ENCODE results near the gene PARN.
"Not testable (repeated sequence)": the region's sequence is repeated elsewhere in the genome, so short reads cannot be mapped to it uniquely, and the experiment has no call there.

PARN gene

GRCh38 chr16:14608604-14609003, 21.5 kb downstream of the PARN start:
- peaks cover 12% of the 10 kb centered on the region; the same call in 1 of the 2 replicates for H3K36me3 ChIP-seq (ENCODE audit: control insufficient read depth, insufficient read depth, low read length)
- no CpG with 5 or more reads among the region's 6 CpGs for WGBS (ENCODE audit: insufficient coverage, insufficient read length)

GRCh38 chr16:14608111-14608566, 21.9 kb downstream of the PARN start:
- no CpG with 5 or more reads among the region's 4 CpGs for WGBS (ENCODE audit: insufficient coverage, insufficient read length)
- Histone ChIP-seq H3K27ac (ENCODE audit: low read length) (no peak overlapping the region), H3K4me3 (ENCODE audit: low read length) (no peak overlapping the region), H3K36me3 (ENCODE audit: control insufficient read depth, insufficient read depth, low read length) (peaks cover 16% of the 10 kb centered on the region; the same call in 1 of the 2 replicates), H3K27me3 (ENCODE audit: control insufficient read depth, insufficient read depth, low read length) (no peaks in the 10 kb centered on the region), H3K4me1 (ENCODE audit: control insufficient read depth, insufficient read depth, low read length) (no peaks in the 10 kb centered on the region), H3K9me3 (ENCODE audit: control insufficient read depth, insufficient read depth, low read length) (no peaks in the 10 kb centered on the region)
- DNase-seq (ENCODE audit: low read depth, low spot score): no peak

More at GRCh38 chr16:14608604-14609003, 21.5 kb downstream of the PARN start:
- no peak overlapping the region for H3K4me3 ChIP-seq (ENCODE audit: low read length)
- no peaks in the 10 kb centered on the region for H3K9me3 ChIP-seq (ENCODE audit: control insufficient read depth, insufficient read depth, low read length)
- no peak for DNase-seq (ENCODE audit: low read depth, low spot score)
- no peaks in the 10 kb centered on the region for H3K4me1 ChIP-seq (ENCODE audit: control insufficient read depth, insufficient read depth, low read length)
- H3K27me3 ChIP-seq (ENCODE audit: control insufficient read depth, insufficient read depth, low read length): no peaks in the 10 kb centered on the region
- no peak overlapping the region for H3K27ac ChIP-seq (ENCODE audit: low read length)

- Histone ChIP-seq H3K36me3 (ENCODE audit: control insufficient read depth, insufficient read depth, low read length) (peaks cover 18% of the 10 kb centered on the region; the same call in 1 of the 2 replicates), H3K27ac (ENCODE audit: low read length) (no peak overlapping the region), H3K9me3 (ENCODE audit: control insufficient read depth, insufficient read depth, low read length) (no peaks in the 10 kb centered on the region), H3K4me3 (ENCODE audit: low read length) (no peak overlapping the region), H3K4me1 (ENCODE audit: control insufficient read depth, insufficient read depth, low read length) (no peaks in the 10 kb centered on the region), H3K27me3 (ENCODE audit: control insufficient read depth, insufficient read depth, low read length) (no peaks in the 10 kb centered on the region)
- DNase-seq (ENCODE audit: low read depth, low spot score): no peak
- no CpG with 5 or more reads among the region's 6 CpGs for WGBS (ENCODE audit: insufficient coverage, insufficient read length)
These were observed 24.0 kb downstream of the PARN start for GRCh38 chr16:14606102-14606501.

- no peaks in the 10 kb centered on the region for H3K4me1 ChIP-seq (ENCODE audit: control insufficient read depth, insufficient read depth, low read length)
- H3K27ac ChIP-seq (ENCODE audit: low read length): no peak overlapping the region
- no peak for DNase-seq (ENCODE audit: low read depth, low spot score)
- H3K36me3 ChIP-seq (ENCODE audit: control insufficient read depth, insufficient read depth, low read length): peaks cover 21% of the 10 kb centered on the region; the same call in 1 of the 2 replicates
- no CpG with 5 or more reads among the region's 6 CpGs for WGBS (ENCODE audit: insufficient coverage, insufficient read length)
- no peaks in the 10 kb centered on the region for H3K27me3 ChIP-seq (ENCODE audit: control insufficient read depth, insufficient read depth, low read length)
- H3K9me3 ChIP-seq (ENCODE audit: control insufficient read depth, insufficient read depth, low read length): no peaks in the 10 kb centered on the region
- no peak overlapping the region for H3K4me3 ChIP-seq (ENCODE audit: low read length)
These were observed 27.6 kb downstream of the PARN start for GRCh38 chr16:14602443-14602963.

GRCh38 chr16:14600164-14600563, 29.9 kb downstream of the PARN start:
- H3K27me3 ChIP-seq (ENCODE audit: control insufficient read depth, insufficient read depth, low read length): no peaks in the 10 kb centered on the region
- 100% methylated on average over 1 of the region's 2 CpGs for WGBS (ENCODE audit: insufficient coverage, insufficient read length)
- no peak for DNase-seq (ENCODE audit: low read depth, low spot score)
- H3K27ac ChIP-seq (ENCODE audit: low read length): no peak overlapping the region
- H3K4me1 ChIP-seq (ENCODE audit: control insufficient read depth, insufficient read depth, low read length): no peaks in the 10 kb centered on the region
- H3K9me3 ChIP-seq (ENCODE audit: control insufficient read depth, insufficient read depth, low read length): no peaks in the 10 kb centered on the region
- no peak overlapping the region for H3K4me3 ChIP-seq (ENCODE audit: low read length)
- H3K36me3 ChIP-seq (ENCODE audit: control insufficient read depth, insufficient read depth, low read length): peaks cover 17% of the 10 kb centered on the region; the same call in 1 of the 2 replicates

GRCh38 chr16:14586637-14587305, 43.3 kb downstream of the PARN start:
- H3K36me3 ChIP-seq (ENCODE audit: control insufficient read depth, insufficient read depth, low read length): peaks cover 9% of the 10 kb centered on the region; the same call in 1 of the 2 replicates
- no peaks in the 10 kb centered on the region for H3K9me3 ChIP-seq (ENCODE audit: control insufficient read depth, insufficient read depth, low read length)
- no peak overlapping the region for H3K27ac ChIP-seq (ENCODE audit: low read length)
- no peak for DNase-seq (ENCODE audit: low read depth, low spot score)
- WGBS (ENCODE audit: insufficient coverage, insufficient read length): no CpG with 5 or more reads among the region's 3 CpGs
- H3K4me1 ChIP-seq (ENCODE audit: control insufficient read depth, insufficient read depth, low read length): no peaks in the 10 kb centered on the region
- no peak overlapping the region for H3K4me3 ChIP-seq (ENCODE audit: low read length)
- no peaks in the 10 kb centered on the region for H3K27me3 ChIP-seq (ENCODE audit: control insufficient read depth, insufficient read depth, low read length)

- Histone ChIP-seq H3K4me3 (ENCODE audit: low read length) (no peak overlapping the region), H3K27ac (ENCODE audit: low read length) (no peak overlapping the region), H3K9me3 (ENCODE audit: control insufficient read depth, insufficient read depth, low read length) (no peaks in the 10 kb centered on the region), H3K36me3 (ENCODE audit: control insufficient read depth, insufficient read depth, low read length) (peaks cover 8% of the 10 kb centered on the region; the same call in 1 of the 2 replicates), H3K4me1 (ENCODE audit: control insufficient read depth, insufficient read depth, low read length) (no peaks in the 10 kb centered on the region), H3K27me3 (ENCODE audit: control insufficient read depth, insufficient read depth, low read length) (no peaks in the 10 kb centered on the region)
- no peak for DNase-seq (ENCODE audit: low read depth, low spot score)
- no CpG with 5 or more reads among the region's 3 CpGs for WGBS (ENCODE audit: insufficient coverage, insufficient read length)
These were observed 44.8 kb downstream of the PARN start for GRCh38 chr16:14585287-14585686.

- DNase-seq (ENCODE audit: low read depth, low spot score); H3K9me3 ChIP-seq (ENCODE audit: control insufficient read depth, insufficient read depth, low read length); H3K27ac ChIP-seq (ENCODE audit: low read length); H3K27me3 ChIP-seq (ENCODE audit: control insufficient read depth, insufficient read depth, low read length); H3K4me1 ChIP-seq (ENCODE audit: control insufficient read depth, insufficient read depth, low read length); H3K4me3 ChIP-seq (ENCODE audit: low read length): not testable (repeated sequence)
- WGBS (ENCODE audit: insufficient coverage, insufficient read length): no CpG with 5 or more reads among the region's 3 CpGs
- peaks cover 20% of the 10 kb centered on the region; the same call in 1 of the 2 replicates for H3K36me3 ChIP-seq (ENCODE audit: control insufficient read depth, insufficient read depth, low read length)
These were observed 49.1 kb downstream of the PARN start for GRCh38 chr16:14580926-14581325.

- Histone ChIP-seq H3K27me3 (ENCODE audit: control insufficient read depth, insufficient read depth, low read length) (no peaks in the 10 kb centered on the region), H3K4me3 (ENCODE audit: low read length) (no peak overlapping the region), H3K36me3 (ENCODE audit: control insufficient read depth, insufficient read depth, low read length) (peaks cover 18% of the 10 kb centered on the region; the same call in 1 of the 2 replicates), H3K9me3 (ENCODE audit: control insufficient read depth, insufficient read depth, low read length) (no peaks in the 10 kb centered on the region), H3K27ac (ENCODE audit: low read length) (no peak overlapping the region), H3K4me1 (ENCODE audit: control insufficient read depth, insufficient read depth, low read length) (no peaks in the 10 kb centered on the region)
- no CpG with 5 or more reads among the region's 2 CpGs for WGBS (ENCODE audit: insufficient coverage, insufficient read length)
- DNase-seq (ENCODE audit: low read depth, low spot score): no peak
These were observed 50.8 kb downstream of the PARN start for GRCh38 chr16:14579266-14579665.

- no CpG with 5 or more reads among the region's 1 CpG for WGBS (ENCODE audit: insufficient coverage, insufficient read length)
- Histone ChIP-seq H3K36me3 (ENCODE audit: control insufficient read depth, insufficient read depth, low read length) (peaks cover 13% of the 10 kb centered on the region; the same call in 1 of the 2 replicates), H3K27ac (ENCODE audit: low read length) (no peak overlapping the region), H3K4me1 (ENCODE audit: control insufficient read depth, insufficient read depth, low read length) (no peaks in the 10 kb centered on the region), H3K27me3 (ENCODE audit: control insufficient read depth, insufficient read depth, low read length) (no peaks in the 10 kb centered on the region), H3K4me3 (ENCODE audit: low read length) (no peak overlapping the region), H3K9me3 (ENCODE audit: control insufficient read depth, insufficient read depth, low read length) (no peaks in the 10 kb centered on the region)
- no peak for DNase-seq (ENCODE audit: low read depth, low spot score)
These were observed 53.5 kb downstream of the PARN start for GRCh38 chr16:14576532-14576931.
